HepG2 (cell line): ENCODE data around the gene FAM171A2.

Experiments
- ATF6 ChIP-seq: sonication (generic); formaldehyde crosslinking; conservative IDR thresholded peaks from 2 replicates; pipeline ENCODE4 v1.4.0; 2020; ENCODE audit warnings: missing genetic modification reagents
- GABPB1 ChIP-seq: IDR thresholded peaks from 2 replicates; pipeline ENCODE4 v1.6.1; 2016; ENCODE audit warnings: mild to moderate bottlenecking, missing genetic modification reagents, moderate library complexity, missing compliant biosample characterization
- MAFK ChIP-seq, 2 experiments: IDR thresholded peaks in 1 of 2; conservative IDR thresholded peaks in 1 of 2; 2 replicates each; pipeline ENCODE4 v1.6.1; 2011; ENCODE audit warnings: improper control_type of control experiment in 2 of 2, low read length in 2 of 2
- MTA3 ChIP-seq: sonication (generic); formaldehyde crosslinking; IDR thresholded peaks from 2 replicates; pipeline ENCODE4 v1.4.0; 2020; ENCODE audit warnings: missing genetic modification reagents
- POLR2A ChIP-seq, 2 experiments: IDR thresholded peaks; 2 replicates each; pipeline ENCODE4 v1.6.1; 2011; ENCODE audit warnings: low read depth in 2 of 2, low read length in 2 of 2, mild to moderate bottlenecking in 1 of 2, moderate library complexity in 1 of 2; ENCODE audit not compliant: insufficient read depth in 1 of 2
- RFX5 ChIP-seq: IDR thresholded peaks from 2 replicates; pipeline ENCODE4 v1.6.1; 2011; ENCODE audit warnings: low read depth, low read length, improper control_type of control experiment
- SMC3 ChIP-seq: IDR thresholded peaks from 2 replicates; pipeline ENCODE4 v1.6.1; 2011; ENCODE audit warnings: low read length, improper control_type of control experiment
- STAT5B ChIP-seq: sonication (generic); formaldehyde crosslinking; IDR thresholded peaks from 2 replicates; pipeline ENCODE4 v1.4.0; 2020; ENCODE audit warnings: missing genetic modification reagents
- YEATS2 ChIP-seq: sonication (generic); formaldehyde crosslinking; IDR thresholded peaks from 2 replicates; pipeline ENCODE4 v1.4.0; 2020; ENCODE audit warnings: missing genetic modification reagents, borderline replicate concordance
- ZSCAN29 ChIP-seq: sonication (generic); formaldehyde crosslinking; conservative IDR thresholded peaks from 2 replicates; pipeline ENCODE4 v1.4.0; 2020; ENCODE audit warnings: mild to moderate bottlenecking, missing genetic modification reagents

GRCh38 chr17:44383861-44384260 is 20.2 kb upstream of the FAM171A2 start:
- no peak for TF ChIP-seq ZSCAN29 (CRISPR knock-in tag)
- no peak for TF ChIP-seq MTA3
- TF ChIP-seq MAFK (conservative IDR thresholded peaks at IDR 0.05 in 1 of 2, IDR thresholded peaks at IDR 0.05 in 1 of 2; ENCODE audit: low read length in 2 of 2): no peak
- TF ChIP-seq STAT5B (CRISPR knock-in tag): no peak
- TF ChIP-seq GABPB1 (CRISPR knock-in tag): no peak
- TF ChIP-seq YEATS2 (CRISPR knock-in tag): no peak
- TF ChIP-seq ATF6 (CRISPR knock-in tag): no peak
- TF ChIP-seq RFX5: no peak
- TF ChIP-seq SMC3: no peak
- no peak for TF ChIP-seq POLR2A (IDR thresholded peaks at IDR 0.05; ENCODE audit: insufficient read depth in 1 of 2, low read depth in 2 of 2, low read length in 2 of 2)
